ENCODE measurements around the gene GZMA.

- TF ChIP-seq GATA2 (IDR thresholded peaks at IDR 0.05; ENCODE audit: low read depth, low read length), result no peak
- TF ChIP-seq GATA3 (IDR thresholded peaks at IDR 0.05; ENCODE audit: low read depth, low read length), result no peak
Measured at GRCh38 chr5:55108661-55109060, 6.2 kb downstream of the GZMA start.
